Subcutaneous adipose tissue (tissue), 4 donors: ENCODE data around the gene TM9SF1. TPM values are rescaled to one million over a fixed set of nuclear protein-coding genes. Genes with fewer than 3 reads are reported as not detected.

ENCODE experiments used
- CTCF ChIP-seq: fragments of 450-650 bp; IDR thresholded peaks from one replicate; pipeline ENCODE4 v1.5.1; 2016; ENCODE audit warnings: low read depth, mild to moderate bottlenecking, control low read depth, antibody characterized with exemption, moderate library complexity
- total RNA-seq, 4 donors: library from RNA; depleted of rRNA; stranded (reverse); fragments of >200 nt; gene quantifications; one replicate each; pipeline ENCODE4 v1.1.0, GENCODE V29; 2016

The TM9SF1 gene
- total RNA-seq, 4 donors from 2014 or later = 36.7 to 46.6 (median 41.5) TPM

- no peak for TF ChIP-seq CTCF
Measured at GRCh38 chr14:24216345-24216699, 21.1 kb upstream of the TM9SF1 start.

- no peak for TF ChIP-seq CTCF
Measured at GRCh38 chr14:24215495-24216344, 20.5 kb upstream of the TM9SF1 start, which contains the start of gene MDP1. TSS of gene MDP1 (minus strand) at chr14:24216066. CDS start at chr14:24215955, 111 bp downstream.

- TF ChIP-seq CTCF = no peak
Measured at GRCh38 chr14:24213866-24214662, 18.8 kb upstream of the TM9SF1 start.

- no peak for TF ChIP-seq CTCF
Measured at GRCh38 chr14:24212924-24213865, 18.0 kb upstream of the TM9SF1 start, which contains the start of gene CHMP4A. TSS of gene CHMP4A (minus strand) at chr14:24213488. CDS start at chr14:24213439, 49 bp downstream.

GRCh38 chr14:24211311-24211710, 16.1 kb upstream of the TM9SF1 start:
- no peak for TF ChIP-seq CTCF

- TF ChIP-seq CTCF = no peak
Measured at GRCh38 chr14:24207625-24208024, 12.4 kb upstream of the TM9SF1 start.
